ENCODE measurements around the gene PRPF19. TPM values are rescaled to one million over a fixed set of nuclear protein-coding genes. Genes with fewer than 3 reads are reported as not detected.

The PRPF19 gene
- total RNA-seq, 1 experiment from 2014 or later = 128 TPM

GRCh38 chr11:60927600-60927999, 21.2 kb upstream of the PRPF19 start:
- BruUV-seq (replicated peaks) = no TSS peak
- no peak for DNase-seq
- CTCF ChIA-PET = interaction anchor here (1.5 kb wide), 1 partner anchor 12 kb away, joined by 5 read pairs; no protein-coding TSS in a partner anchor
- Mint-ChIP-seq H3K4me1 (ENCODE audit: low read depth, unreplicated experiment) (peaks cover 15% of the 10 kb centered on the region), H3K9me3 (ENCODE audit: low read depth, unreplicated experiment) (no peaks in the 10 kb centered on the region), H3K36me3 (ENCODE audit: insufficient read depth, unreplicated experiment) (peaks cover 26% of the 10 kb centered on the region), H3K27me3 (ENCODE audit: unreplicated experiment) (no peaks in the 10 kb centered on the region), H3K27ac (ENCODE audit: unreplicated experiment) (no peak overlapping the region), H3K4me3 (ENCODE audit: low read depth, unreplicated experiment) (no peak overlapping the region)
- intact Hi-C loops (cut with micrococcal nuclease; ENCODE audit: unreplicated experiment) = no loop called here
- TF ChIP-seq CTCF (IDR thresholded peaks at IDR 0.05; ENCODE audit: unreplicated experiment) = no peak

- Mint-ChIP-seq H3K4me1 (ENCODE audit: low read depth, unreplicated experiment) (peaks cover 15% of the 10 kb centered on the region), H3K4me3 (ENCODE audit: low read depth, unreplicated experiment) (no peak overlapping the region), H3K9me3 (ENCODE audit: low read depth, unreplicated experiment) (no peaks in the 10 kb centered on the region), H3K27ac (ENCODE audit: unreplicated experiment) (no peak overlapping the region), H3K36me3 (ENCODE audit: insufficient read depth, unreplicated experiment) (peaks cover 26% of the 10 kb centered on the region), H3K27me3 (ENCODE audit: unreplicated experiment) (no peaks in the 10 kb centered on the region)
- intact Hi-C loops (cut with micrococcal nuclease; ENCODE audit: unreplicated experiment) = no loop called here
- no peak for DNase-seq
- TF ChIP-seq CTCF (IDR thresholded peaks at IDR 0.05; ENCODE audit: unreplicated experiment) = no peak
- BruUV-seq (replicated peaks) = no TSS peak
- CTCF ChIA-PET = interaction anchor here (1.5 kb wide), 1 partner anchor 12 kb away, joined by 5 read pairs; no protein-coding TSS in a partner anchor
Observed at GRCh38 chr11:60927061-60927592, 20.7 kb upstream of the PRPF19 start.

GRCh38 chr11:60926500-60926899, 20.1 kb upstream of the PRPF19 start:
- intact Hi-C loops (cut with micrococcal nuclease; ENCODE audit: unreplicated experiment) = no loop called here
- no peak overlapping the region for H3K4me3 Mint-ChIP-seq (ENCODE audit: low read depth, unreplicated experiment)
- H3K27me3 Mint-ChIP-seq (ENCODE audit: unreplicated experiment) = no peaks in the 10 kb centered on the region
- peaks cover 26% of the 10 kb centered on the region for H3K36me3 Mint-ChIP-seq (ENCODE audit: insufficient read depth, unreplicated experiment)
- CTCF ChIA-PET = interaction anchor here (0.5 to 1.5 kb wide), 2 partner anchors 11 to 82 kb away, joined by 5 read pairs; no protein-coding TSS in a partner anchor
- no peak for DNase-seq
- BruUV-seq (replicated peaks) = no TSS peak
- H3K9me3 Mint-ChIP-seq (ENCODE audit: low read depth, unreplicated experiment) = no peaks in the 10 kb centered on the region
- TF ChIP-seq CTCF (IDR thresholded peaks at IDR 0.05; ENCODE audit: unreplicated experiment) = no peak
- H3K27ac Mint-ChIP-seq (ENCODE audit: unreplicated experiment) = no peak overlapping the region
- peaks cover 15% of the 10 kb centered on the region for H3K4me1 Mint-ChIP-seq (ENCODE audit: low read depth, unreplicated experiment)

- TSS peak; percentile 13 for BruUV-seq (replicated peaks)
- CTCF ChIA-PET = no interaction called here
Observed at GRCh38 chr11:60925868-60926267, 19.5 kb upstream of the PRPF19 start.

More at GRCh38 chr11:60925868-60926267, 19.5 kb upstream of the PRPF19 start:
- H3K4me1 Mint-ChIP-seq (ENCODE audit: low read depth, unreplicated experiment) = peaks cover 15% of the 10 kb centered on the region
- no peaks in the 10 kb centered on the region for H3K9me3 Mint-ChIP-seq (ENCODE audit: low read depth, unreplicated experiment)
- H3K4me3 Mint-ChIP-seq (ENCODE audit: low read depth, unreplicated experiment) = peak overlapping the region; percentile 82
- no peak for TF ChIP-seq CTCF (IDR thresholded peaks at IDR 0.05; ENCODE audit: unreplicated experiment)
- intact Hi-C loops (cut with micrococcal nuclease; ENCODE audit: unreplicated experiment) = no loop called here
- H3K36me3 Mint-ChIP-seq (ENCODE audit: insufficient read depth, unreplicated experiment) = peaks cover 24% of the 10 kb centered on the region
- H3K27ac Mint-ChIP-seq (ENCODE audit: unreplicated experiment) = no peak overlapping the region
- no peak for DNase-seq
- no peaks in the 10 kb centered on the region for H3K27me3 Mint-ChIP-seq (ENCODE audit: unreplicated experiment)
